ENCODE data around the gene CLCN1. TPM values are rescaled to one million over a fixed set of nuclear protein-coding genes. Genes with fewer than 3 reads are reported as not detected.

CLCN1 gene
- total RNA-seq, 2 experiments from 2014 or later: not detected

GRCh38 chr7:143398616-143399015 is 82.7 kb downstream of the CLCN1 start:
- Histone ChIP-seq H3K4me3 (ENCODE audit: low read depth, low read length, poor library complexity, severe bottlenecking) (no peak overlapping the region), H3K9me2 (ENCODE audit: insufficient read depth, low read length) (no peaks in the 10 kb centered on the region), H2AFZ (ENCODE audit: low read length) (no peak overlapping the region), H4K20me1 (ENCODE audit: insufficient read depth, low read length) (no peaks in the 10 kb centered on the region; the same call in 1 of the 2 replicates), H3K36me3 (ENCODE audit: insufficient read depth, low read length) (no peaks in the 10 kb centered on the region), H3K9me3 (ENCODE audit: low read length) (no peaks in the 10 kb centered on the region), H3K4me1 (ENCODE audit: insufficient read depth, low read length, poor library complexity, severe bottlenecking) (no peaks in the 10 kb centered on the region), H3K79me2 (ENCODE audit: insufficient read depth, low read depth, low read length) (no peaks in the 10 kb centered on the region), H3K4me2 (ENCODE audit: low read length) (no peak overlapping the region), H3K27ac (ENCODE audit: low read depth, low read length, poor library complexity, severe bottlenecking) (no peak overlapping the region)
- BruUV-seq (replicated peaks): no TSS peak
- ChIA-PET CTCF (ENCODE audit: unreplicated experiment) (no interaction called here), POLR2A (no interaction called here)
- DNase-seq (ENCODE audit: low spot score): no peak
- intact Hi-C loops (cut with micrococcal nuclease; ENCODE audit: unreplicated experiment): no loop called here
- TF ChIP-seq EZH2phosphoT487 (IDR thresholded peaks at IDR 0.05; ENCODE audit: borderline replicate concordance, low read depth, low read length) (no peak), CTCF (conservative IDR thresholded peaks at IDR 0.05; ENCODE audit: low read length) (no peak)

GRCh38 chr7:143399151-143399550 is 83.2 kb downstream of the CLCN1 start:
- no peak for DNase-seq (ENCODE audit: low spot score)
- TF ChIP-seq CTCF (conservative IDR thresholded peaks at IDR 0.05; ENCODE audit: low read length) (no peak), EZH2phosphoT487 (IDR thresholded peaks at IDR 0.05; ENCODE audit: borderline replicate concordance, low read depth, low read length) (no peak)
- H3K9me3 ChIP-seq (ENCODE audit: low read length): no peaks in the 10 kb centered on the region
- no peak overlapping the region for H3K27ac ChIP-seq (ENCODE audit: low read depth, low read length, poor library complexity, severe bottlenecking)
- H2AFZ ChIP-seq (ENCODE audit: low read length): no peak overlapping the region
- H3K9me2 ChIP-seq (ENCODE audit: insufficient read depth, low read length): no peaks in the 10 kb centered on the region
- BruUV-seq (replicated peaks): no TSS peak
- H3K4me1 ChIP-seq (ENCODE audit: insufficient read depth, low read length, poor library complexity, severe bottlenecking): no peaks in the 10 kb centered on the region
- intact Hi-C loops (cut with micrococcal nuclease; ENCODE audit: unreplicated experiment): no loop called here
- no peaks in the 10 kb centered on the region for H3K36me3 ChIP-seq (ENCODE audit: insufficient read depth, low read length)
- H4K20me1 ChIP-seq (ENCODE audit: insufficient read depth, low read length): no peaks in the 10 kb centered on the region; the same call in 1 of the 2 replicates
- CTCF ChIA-PET (ENCODE audit: unreplicated experiment): no interaction called here
- no peak overlapping the region for H3K4me3 ChIP-seq (ENCODE audit: low read depth, low read length, poor library complexity, severe bottlenecking)
- POLR2A ChIA-PET: no interaction called here
- H3K4me2 ChIP-seq (ENCODE audit: low read length): no peak overlapping the region
- H3K79me2 ChIP-seq (ENCODE audit: insufficient read depth, low read depth, low read length): no peaks in the 10 kb centered on the region

GRCh38 chr7:143399642-143400041 is 83.7 kb downstream of the CLCN1 start:
- no peak for DNase-seq (ENCODE audit: low spot score)
- H3K4me1 ChIP-seq (ENCODE audit: insufficient read depth, low read length, poor library complexity, severe bottlenecking): no peaks in the 10 kb centered on the region
- no peak overlapping the region for H3K27ac ChIP-seq (ENCODE audit: low read depth, low read length, poor library complexity, severe bottlenecking)
- no TSS peak for BruUV-seq (replicated peaks)
- no peaks in the 10 kb centered on the region for H3K36me3 ChIP-seq (ENCODE audit: insufficient read depth, low read length)
- no peak overlapping the region for H3K4me3 ChIP-seq (ENCODE audit: low read depth, low read length, poor library complexity, severe bottlenecking)
- ChIA-PET CTCF (ENCODE audit: unreplicated experiment) (no interaction called here), POLR2A (no interaction called here)
- H3K9me3 ChIP-seq (ENCODE audit: low read length): no peaks in the 10 kb centered on the region
- H2AFZ ChIP-seq (ENCODE audit: low read length): no peak overlapping the region
- H3K4me2 ChIP-seq (ENCODE audit: low read length): no peak overlapping the region
- no peak for TF ChIP-seq EZH2phosphoT487 (IDR thresholded peaks at IDR 0.05; ENCODE audit: borderline replicate concordance, low read depth, low read length)
- no peak for TF ChIP-seq CTCF (conservative IDR thresholded peaks at IDR 0.05; ENCODE audit: low read length)
- H4K20me1 ChIP-seq (ENCODE audit: insufficient read depth, low read length): no peaks in the 10 kb centered on the region; the same call in 1 of the 2 replicates
- no peaks in the 10 kb centered on the region for H3K9me2 ChIP-seq (ENCODE audit: insufficient read depth, low read length)
- intact Hi-C loops (cut with micrococcal nuclease; ENCODE audit: unreplicated experiment): no loop called here
- no peaks in the 10 kb centered on the region for H3K79me2 ChIP-seq (ENCODE audit: insufficient read depth, low read depth, low read length)

All from OCI-LY7 (cell line).